ENCODE measurements around the gene HRG.

GRCh38 chr3:186651678-186652215 is 14.1 kb upstream of the HRG start:
- TF ChIP-seq POLR2A (IDR thresholded peaks at IDR 0.05), result no peak
- TF ChIP-seq EP300 (IDR thresholded peaks at IDR 0.05), result no peak
